GM19239 (cell line): ENCODE measurements around the gene ENOX2.
A peak's percentile ranks its signal among the peaks of the same experiment; 100 is the strongest.
"Not testable (repeated sequence)": the region's sequence is repeated elsewhere in the genome, so short reads cannot be mapped to it uniquely, and the experiment has no call there.

Source experiments
- DNase-seq: peaks from one replicate; pipeline ENCODE4 v3.0.0; 2011; ENCODE audit warnings: low spot score; ENCODE audit not compliant: insufficient read length
- FAIRE-seq: peaks from 2 replicates; lab custom pipeline; 2011; peaks lifted over from hg19 to GRCh38; lab: Jason Lieb, UNC

Gene ENOX2

DNA sequence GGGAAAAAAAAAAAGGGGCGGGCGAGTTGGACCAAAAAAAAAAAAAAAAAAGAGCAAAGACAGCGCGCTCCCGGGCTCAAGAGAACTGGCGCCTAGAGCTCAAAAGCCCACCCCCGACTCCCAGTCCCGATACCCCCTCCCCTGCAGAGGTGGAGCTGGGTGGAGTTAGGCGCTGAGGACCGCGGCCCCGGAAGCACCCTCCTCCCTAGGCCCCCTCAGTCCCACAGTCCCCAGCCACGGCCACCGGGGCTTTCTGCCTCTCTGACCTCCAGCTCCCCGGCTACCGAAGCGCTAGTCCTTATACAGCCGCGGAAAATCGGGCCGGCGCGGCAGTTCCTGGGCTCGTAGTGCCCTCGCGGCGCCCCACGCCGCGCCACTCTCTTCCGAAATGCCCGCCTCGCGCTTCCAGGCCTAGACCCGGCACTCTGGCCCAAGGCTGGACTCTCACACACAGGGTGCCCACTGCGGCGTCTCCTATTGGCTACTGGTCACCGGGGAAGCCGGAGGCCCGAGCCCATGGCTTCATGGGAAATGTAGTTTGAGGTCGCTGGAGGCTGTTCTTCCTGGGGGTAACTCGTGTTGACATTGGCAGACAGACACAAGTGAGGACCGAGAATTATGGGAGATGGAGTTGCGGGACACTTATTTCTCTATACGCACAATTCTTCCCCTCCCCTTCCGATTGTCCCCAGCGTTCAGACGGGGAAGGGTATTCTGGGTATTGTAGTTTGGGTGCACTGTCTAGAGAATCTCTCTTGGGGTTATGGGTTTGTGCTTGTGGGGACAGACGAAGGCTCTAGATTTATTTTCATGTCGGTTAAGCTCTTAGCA is at the start of gene ENOX2:
Gene ENOX2, minus strand, starts transcription at position 427 of the 831 bp plus-strand sequence. CDS start 199,993 bp downstream, outside the sequence.
- DNase-seq (peak; percentile 58), FAIRE-seq (peak; percentile 99)

DNA sequence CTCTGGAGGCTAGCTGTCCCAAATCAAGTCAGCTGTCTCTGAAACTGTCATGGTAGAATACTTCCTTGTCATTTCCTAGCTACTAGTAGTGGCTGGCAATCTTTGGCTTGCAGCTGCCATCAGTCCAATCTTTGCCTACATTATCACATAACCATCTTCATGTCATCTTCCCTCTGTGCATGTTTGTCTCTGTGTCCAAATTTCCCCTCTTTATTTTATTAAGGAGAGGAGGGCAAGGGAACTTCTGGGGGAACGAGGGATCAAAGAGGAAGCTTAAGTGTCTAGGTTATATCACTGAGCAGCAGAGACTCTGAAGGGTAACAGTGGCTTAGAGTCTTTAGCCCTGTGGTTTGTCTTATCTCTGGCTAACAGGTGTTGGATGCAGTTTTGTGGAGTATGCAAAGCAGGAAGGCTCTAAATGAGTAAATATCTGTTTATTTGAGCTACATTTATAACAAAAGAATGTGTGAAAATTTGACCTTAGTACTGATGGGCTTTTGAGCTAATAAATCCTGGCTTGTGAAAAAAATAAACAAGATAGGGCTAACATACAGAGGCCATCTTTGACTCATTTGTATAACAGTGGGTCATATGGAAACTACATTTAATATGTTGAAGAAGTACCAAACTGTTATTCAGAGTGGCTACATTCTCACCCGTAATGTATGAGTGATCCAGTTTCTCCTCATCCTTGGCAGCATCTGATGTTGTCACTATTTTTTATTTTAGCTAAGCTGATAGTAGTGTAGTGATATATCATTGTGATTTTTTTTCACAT is 49.4 kb upstream of the ENOX2 start:
- DNase-seq (no peak), FAIRE-seq (peak; percentile 85)

- no peak for FAIRE-seq
- no peak for DNase-seq
Measured at GRCh38 chrX:130944230-130944629, 41.2 kb upstream of the ENOX2 start.

DNA sequence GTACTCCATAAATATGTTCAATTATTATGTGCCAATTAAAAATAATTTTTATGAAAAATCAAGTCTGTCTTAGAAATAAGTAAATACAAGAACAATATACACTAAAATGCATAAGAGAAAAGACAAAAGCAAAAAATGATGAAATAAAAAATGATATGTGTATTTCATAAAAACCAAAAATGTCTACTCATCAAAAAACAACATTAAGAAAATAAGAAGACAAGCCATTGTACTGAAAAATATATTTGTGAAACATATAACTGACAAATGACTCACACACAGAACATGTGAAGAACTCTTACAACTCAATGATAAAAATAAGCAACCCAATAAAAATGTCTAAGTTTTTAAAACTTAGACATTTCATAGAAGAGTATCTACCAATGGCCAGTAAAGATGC is 34.1 kb upstream of the ENOX2 start:
- no peak for FAIRE-seq
- no peak for DNase-seq

- FAIRE-seq (no peak), DNase-seq (no peak)
Measured at GRCh38 chrX:130933358-130933757, 30.3 kb upstream of the ENOX2 start.

- not testable (repeated sequence) for DNase-seq, FAIRE-seq
Measured at GRCh38 chrX:130920405-130920804, 17.4 kb upstream of the ENOX2 start.

GRCh38 chrX:130919676-130920075 is 16.7 kb upstream of the ENOX2 start:
- not testable (repeated sequence) for FAIRE-seq, DNase-seq

DNA sequence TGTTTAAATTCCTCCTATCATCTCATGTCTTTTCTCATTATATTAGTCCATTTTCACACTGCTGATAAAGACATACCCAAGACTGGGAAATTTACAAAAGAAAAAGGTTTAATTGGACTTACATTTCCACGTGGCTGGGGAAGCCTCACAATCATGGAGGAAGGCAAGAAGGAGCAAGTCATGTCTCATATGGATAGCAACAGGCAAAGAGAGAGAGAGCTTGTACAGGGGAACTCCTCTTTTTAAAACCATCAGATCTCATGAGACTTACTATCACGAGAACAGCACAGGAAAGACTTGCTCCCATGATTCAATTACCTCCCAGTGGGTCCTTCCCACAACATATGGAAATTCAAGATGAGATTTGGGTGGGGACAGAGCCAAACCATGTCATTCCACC is 15.5 kb upstream of the ENOX2 start:
- DNase-seq, FAIRE-seq: not testable (repeated sequence)

DNA sequence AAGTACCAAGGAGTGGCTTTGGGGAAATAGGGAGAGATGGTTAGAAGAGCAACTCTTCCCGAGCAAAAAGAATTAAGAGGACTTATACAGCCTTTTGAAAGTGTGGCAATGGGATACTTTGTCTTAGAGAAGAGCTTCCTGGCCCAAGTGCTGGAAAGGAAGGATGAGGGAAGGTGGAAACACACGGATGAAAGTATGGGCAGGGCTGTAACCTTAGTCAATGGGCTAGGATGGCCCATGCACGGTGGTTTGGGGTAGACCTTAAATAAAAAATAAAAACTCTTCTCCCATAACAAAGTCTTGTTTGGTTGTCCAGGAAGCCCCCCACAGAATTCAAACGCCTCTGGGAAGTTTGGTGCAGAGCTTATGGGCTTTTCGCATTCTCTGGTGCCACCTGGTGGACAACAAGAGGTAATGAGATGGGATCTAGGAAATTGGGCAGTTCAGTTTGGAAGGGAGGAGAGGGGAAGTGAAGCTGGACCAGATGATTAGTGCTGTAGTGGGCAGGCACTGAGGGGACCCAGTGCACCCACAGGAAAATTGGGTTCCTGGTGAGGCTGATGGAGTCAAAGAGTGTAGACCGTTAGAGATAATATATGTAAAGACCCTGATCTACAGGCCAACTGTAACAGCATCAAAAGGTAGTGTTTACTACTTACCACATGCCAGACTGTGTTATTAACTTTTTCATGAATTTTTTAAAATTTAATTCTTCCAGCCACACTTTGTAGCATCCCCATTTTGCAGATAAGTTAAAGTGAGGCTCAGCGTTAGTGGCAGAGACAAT is 13.8 kb upstream of the ENOX2 start:
- peak; percentile 93 for FAIRE-seq
- DNase-seq, result peak; percentile 29

- no peak for DNase-seq
- no peak for FAIRE-seq
Measured at GRCh38 chrX:130915302-130915701, 12.3 kb upstream of the ENOX2 start.

DNA sequence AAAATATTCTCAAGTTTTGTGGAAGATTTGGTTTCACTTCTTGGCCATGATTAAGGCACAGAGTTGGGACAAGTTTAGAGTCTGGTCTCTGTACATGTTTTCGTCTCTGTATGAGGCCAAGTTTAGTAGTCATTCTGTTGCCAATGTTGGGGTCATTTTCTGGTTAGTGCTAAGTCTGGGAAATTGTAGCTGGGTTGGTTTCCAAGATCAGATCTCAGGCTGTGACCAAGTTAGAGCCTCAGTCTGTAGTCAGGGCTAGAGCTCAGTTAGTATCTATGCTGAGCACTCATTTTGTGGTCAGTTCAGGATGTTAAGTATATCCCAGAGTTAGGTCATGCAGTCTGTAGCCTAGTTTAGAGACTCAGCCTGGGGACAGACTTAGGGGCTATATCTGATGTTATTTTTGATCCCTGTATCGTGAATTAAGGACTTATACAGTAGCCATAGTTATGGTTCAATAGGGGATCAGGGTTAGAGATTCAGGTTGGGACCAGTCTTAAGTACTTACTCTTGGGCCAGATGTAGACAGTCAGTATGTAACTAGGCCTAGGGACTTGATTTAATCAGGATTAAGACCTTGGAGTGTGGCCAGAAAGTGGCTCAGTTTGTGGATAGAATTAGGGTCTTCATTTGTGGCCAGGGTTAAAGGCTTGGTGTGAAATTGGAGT is 6.6 kb upstream of the ENOX2 start:
- FAIRE-seq (no peak), DNase-seq (no peak)

DNA sequence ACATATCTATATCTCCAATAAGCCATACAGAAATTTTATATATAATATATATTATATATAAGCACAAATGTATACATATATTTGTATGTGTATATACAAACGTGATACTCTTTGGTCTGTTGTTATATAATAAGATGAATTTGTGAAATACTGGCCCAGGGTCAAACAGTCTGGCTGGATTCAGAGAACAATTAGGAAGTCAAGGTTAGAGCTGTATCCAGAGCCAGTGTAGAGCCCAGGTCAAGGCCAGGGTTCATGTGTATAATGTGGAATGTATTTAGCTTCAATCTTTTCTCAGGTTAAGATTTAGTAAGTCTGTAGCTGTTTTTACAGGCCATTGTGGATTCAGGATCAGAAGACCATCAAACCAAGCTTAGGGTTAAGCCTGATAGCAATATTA is 3.8 kb upstream of the ENOX2 start:
- DNase-seq (no peak), FAIRE-seq (no peak)

DNA sequence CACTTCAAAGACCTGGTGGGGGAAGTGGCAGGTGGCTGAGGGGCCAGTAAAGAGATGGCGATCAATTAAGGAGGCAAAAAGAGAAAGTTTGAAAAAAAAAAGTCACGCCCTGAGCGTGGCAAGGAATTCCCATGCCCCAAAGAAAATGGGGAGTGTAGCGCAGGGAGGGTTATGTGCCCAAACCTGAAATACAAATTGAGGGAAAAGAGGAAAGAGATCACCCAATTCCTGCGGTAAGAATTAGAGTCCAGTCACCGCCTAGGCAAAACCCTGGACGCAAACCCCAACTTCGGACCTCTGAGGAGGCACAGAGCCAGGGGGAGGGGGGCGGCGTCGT is 595 bp downstream of the ENOX2 start:
- DNase-seq (no peak), FAIRE-seq (no peak)

DNA sequence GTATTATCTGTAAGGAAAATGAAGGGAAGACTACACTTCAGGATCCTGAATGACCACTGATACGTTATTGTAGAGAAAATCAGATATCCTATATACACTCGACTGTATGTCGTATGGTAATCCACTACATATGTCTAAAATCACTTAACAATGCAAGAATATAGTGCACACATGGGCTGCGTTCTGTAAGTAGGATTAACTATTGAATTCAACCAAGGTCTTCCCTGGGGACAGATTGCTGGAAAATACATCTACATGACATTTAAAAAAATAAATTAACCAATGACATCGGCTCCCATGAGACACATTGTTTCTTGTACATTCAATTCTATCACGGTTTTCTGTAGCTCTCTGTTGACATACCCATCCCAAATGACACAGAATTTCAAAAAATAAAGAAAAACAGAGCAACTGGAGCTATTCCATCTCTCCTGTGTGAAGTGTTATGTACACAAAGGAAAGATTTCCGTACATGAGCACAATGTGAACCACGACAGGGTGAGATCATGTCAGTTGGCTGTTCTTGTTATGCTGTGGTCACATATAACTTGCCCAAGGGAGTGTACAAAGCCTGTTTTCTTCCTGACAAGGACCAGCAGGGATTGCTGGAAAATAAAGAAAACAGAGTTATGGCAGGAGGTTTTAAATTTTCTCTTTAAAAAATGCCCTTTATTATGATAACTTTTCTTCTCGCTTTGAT is 6.1 kb downstream of the ENOX2 start:
- DNase-seq, result no peak
- FAIRE-seq, result no peak

- FAIRE-seq, result no peak
- DNase-seq, result no peak
Measured at GRCh38 chrX:130896026-130896425, 7.0 kb downstream of the ENOX2 start.

- FAIRE-seq, result no peak
- DNase-seq, result no peak
Measured at GRCh38 chrX:130895299-130895698, 7.7 kb downstream of the ENOX2 start.

- FAIRE-seq, result no peak
Measured at GRCh38 chrX:130893356-130894085, 9.5 kb downstream of the ENOX2 start.

GRCh38 chrX:130887376-130887775 is 15.6 kb downstream of the ENOX2 start:
- DNase-seq, result no peak
- FAIRE-seq, result no peak

More at GRCh38 chrX:130893356-130894085, 9.5 kb downstream of the ENOX2 start:
- no peak for DNase-seq

DNA sequence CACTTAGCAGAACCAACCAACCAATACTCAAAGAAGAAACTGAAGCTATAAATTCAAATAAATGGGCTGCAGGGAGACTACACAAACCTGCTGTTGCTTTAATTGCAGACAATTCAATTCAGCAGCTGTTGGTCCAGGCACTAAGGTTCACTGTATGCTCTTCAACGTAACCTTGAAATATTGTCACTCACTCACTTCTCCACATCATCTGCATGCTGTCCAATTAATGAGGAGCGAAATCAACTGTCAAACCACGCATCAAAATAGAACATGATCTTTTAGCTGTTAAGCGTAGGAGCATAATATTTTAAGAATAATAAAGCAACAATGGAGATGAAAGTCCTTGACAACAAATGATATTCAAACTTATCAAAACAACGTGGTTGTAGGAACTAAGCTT is 17.0 kb downstream of the ENOX2 start:
- DNase-seq (no peak), FAIRE-seq (no peak)
